ENCODE data around the gene NOL11.

NOL11 gene

DNA sequence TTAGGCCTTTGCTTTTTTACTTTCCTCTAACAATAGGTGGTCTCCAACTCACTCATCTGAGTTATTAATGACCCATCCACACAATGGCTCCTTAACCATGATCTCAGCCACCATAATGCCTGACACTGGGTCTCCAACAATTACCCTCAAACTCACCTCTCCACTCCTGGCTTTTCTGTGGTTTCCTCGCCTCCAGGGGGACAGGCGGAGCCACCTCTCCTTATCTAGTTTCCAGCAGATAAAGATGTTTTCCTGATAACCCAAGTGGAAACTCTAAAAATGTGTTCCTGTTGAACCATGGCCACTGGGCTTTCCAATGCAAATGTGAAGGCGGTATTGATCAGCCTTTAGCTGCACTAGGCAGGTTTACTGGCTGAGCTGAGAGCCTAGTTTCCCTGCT, 9.4 kb upstream of the NOL11 start:
- H3K4me3 ChIP-seq (ENCODE audit: low read depth, low read length): no peak overlapping the region
- TF ChIP-seq, protein P1, sequence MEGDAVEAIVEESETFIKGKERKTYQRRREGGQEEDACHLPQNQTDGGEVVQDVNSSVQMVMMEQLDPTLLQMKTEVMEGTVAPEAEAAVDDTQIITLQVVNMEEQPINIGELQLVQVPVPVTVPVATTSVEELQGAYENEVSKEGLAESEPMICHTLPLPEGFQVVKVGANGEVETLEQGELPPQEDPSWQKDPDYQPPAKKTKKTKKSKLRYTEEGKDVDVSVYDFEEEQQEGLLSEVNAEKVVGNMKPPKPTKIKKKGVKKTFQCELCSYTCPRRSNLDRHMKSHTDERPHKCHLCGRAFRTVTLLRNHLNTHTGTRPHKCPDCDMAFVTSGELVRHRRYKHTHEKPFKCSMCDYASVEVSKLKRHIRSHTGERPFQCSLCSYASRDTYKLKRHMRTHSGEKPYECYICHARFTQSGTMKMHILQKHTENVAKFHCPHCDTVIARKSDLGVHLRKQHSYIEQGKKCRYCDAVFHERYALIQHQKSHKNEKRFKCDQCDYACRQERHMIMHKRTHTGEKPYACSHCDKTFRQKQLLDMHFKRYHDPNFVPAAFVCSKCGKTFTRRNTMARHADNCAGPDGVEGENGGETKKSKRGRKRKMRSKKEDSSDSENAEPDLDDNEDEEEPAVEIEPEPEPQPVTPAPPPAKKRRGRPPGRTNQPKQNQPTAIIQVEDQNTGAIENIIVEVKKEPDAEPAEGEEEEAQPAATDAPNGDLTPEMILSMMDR (IDR thresholded peaks at IDR 0.05; ENCODE audit: borderline replicate concordance, insufficient read depth, low read depth, low read length): no peak

- TF ChIP-seq, protein P1 (IDR thresholded peaks at IDR 0.05; ENCODE audit: borderline replicate concordance, insufficient read depth, low read depth, low read length): no peak
- H3K4me3 ChIP-seq (ENCODE audit: low read depth, low read length): no peak overlapping the region
These were observed 5.8 kb upstream of the NOL11 start for GRCh38 chr17:67711916-67712315.

- TF ChIP-seq, protein P1 (IDR thresholded peaks at IDR 0.05; ENCODE audit: borderline replicate concordance, insufficient read depth, low read depth, low read length): no peak
- H3K4me3 ChIP-seq (ENCODE audit: low read depth, low read length): no peak overlapping the region
These were observed 5.4 kb upstream of the NOL11 start for GRCh38 chr17:67712375-67712774.

GRCh38 chr17:67713169-67713568, 4.6 kb upstream of the NOL11 start:
- no peak overlapping the region for H3K4me3 ChIP-seq (ENCODE audit: low read depth, low read length)
- TF ChIP-seq, protein P1 (IDR thresholded peaks at IDR 0.05; ENCODE audit: borderline replicate concordance, insufficient read depth, low read depth, low read length): no peak

- TF ChIP-seq, protein P1 (IDR thresholded peaks at IDR 0.05; ENCODE audit: borderline replicate concordance, insufficient read depth, low read depth, low read length): no peak
- no peak overlapping the region for H3K4me3 ChIP-seq (ENCODE audit: low read depth, low read length)
These were observed 1.3 kb upstream of the NOL11 start for GRCh38 chr17:67716405-67716798.

- H3K4me3 ChIP-seq (ENCODE audit: low read depth, low read length): peak overlapping the region; percentile 50
- TF ChIP-seq, protein P1 (IDR thresholded peaks at IDR 0.05; ENCODE audit: borderline replicate concordance, insufficient read depth, low read depth, low read length): no peak
These were observed 528 bp upstream of the NOL11 start for GRCh38 chr17:67717192-67717623.

GRCh38 chr17:67718325-67718941, 697 bp downstream of the NOL11 start:
- TF ChIP-seq, protein P1 (IDR thresholded peaks at IDR 0.05; ENCODE audit: borderline replicate concordance, insufficient read depth, low read depth, low read length): no peak
- peak overlapping the region; percentile 77 for H3K4me3 ChIP-seq (ENCODE audit: low read depth, low read length)

All from GM12875 (cell line).